HEK293 (cell line): ENCODE data around the gene MEGF6.
"Not testable (repeated sequence)": the region's sequence is repeated elsewhere in the genome, so short reads cannot be mapped to it uniquely, and the experiment has no call there.

Experiments used
- BCL11B ChIP-seq: fragments of 450-650 bp; formaldehyde crosslinking; IDR thresholded peaks from 2 replicates; pipeline ENCODE4 v1.5.1; 2016; ENCODE audit warnings: low read depth, missing biosample characterization, missing genetic modification characterization
- KLF1 ChIP-seq: fragments of 450-650 bp; formaldehyde crosslinking; IDR thresholded peaks from 2 replicates; pipeline ENCODE4 v1.5.1; 2016; ENCODE audit warnings: missing biosample characterization, missing genetic modification characterization
- PRDM1 ChIP-seq: fragments of 450-650 bp; formaldehyde crosslinking; IDR thresholded peaks from 2 replicates; pipeline ENCODE4; 2016; ENCODE audit warnings: missing biosample characterization, missing genetic modification characterization
- YY1 ChIP-seq: fragments of 450-650 bp; formaldehyde crosslinking; IDR thresholded peaks from 2 replicates; pipeline ENCODE4 v1.5.1; 2018; ENCODE audit warnings: missing biosample characterization, missing genetic modification characterization
- ZBTB48 ChIP-seq: fragments of 450-650 bp; formaldehyde crosslinking; IDR thresholded peaks from 2 replicates; pipeline ENCODE4 v1.5.1; 2016; ENCODE audit warnings: missing biosample characterization, missing genetic modification characterization
- ZNF10 ChIP-seq: fragments of 450-650 bp; formaldehyde crosslinking; IDR thresholded peaks from 2 replicates; pipeline ENCODE4 v1.5.1; 2017; ENCODE audit warnings: missing biosample characterization, missing genetic modification characterization
- ZNF157 ChIP-seq: fragments of 450-650 bp; formaldehyde crosslinking; IDR thresholded peaks from 2 replicates; pipeline ENCODE4 v1.5.1; 2016; ENCODE audit warnings: missing biosample characterization, missing genetic modification characterization
- ZNF433 ChIP-seq: fragments of 450-650 bp; formaldehyde crosslinking; IDR thresholded peaks from 2 replicates; pipeline ENCODE4 v1.5.1; 2016; ENCODE audit warnings: missing biosample characterization, missing genetic modification characterization, low read depth
- ZNF549 ChIP-seq: fragments of 450-650 bp; IDR thresholded peaks from 2 replicates; pipeline ENCODE4 v1.5.1; 2018; ENCODE audit warnings: missing biosample characterization, missing genetic modification characterization, mild to moderate bottlenecking, inconsistent platforms, moderate library complexity
- ZNF561 ChIP-seq: fragments of 450-650 bp; IDR thresholded peaks from 2 replicates; pipeline ENCODE4 v1.5.1; 2018; ENCODE audit warnings: missing biosample characterization, missing genetic modification characterization, borderline replicate concordance
- TF ChIP-seq, protein P1 (sequence below): fragments of 450-650 bp; formaldehyde crosslinking; IDR thresholded peaks from 2 replicates; pipeline ENCODE4 v1.5.1; 2016; ENCODE audit warnings: missing biosample characterization, missing genetic modification characterization
- TF ChIP-seq, protein P2 (sequence below): fragments of 450-650 bp; IDR thresholded peaks from 2 replicates; pipeline ENCODE4 v1.5.1; 2018; ENCODE audit warnings: missing biosample characterization, mild to moderate bottlenecking, missing genetic modification characterization
- TF ChIP-seq, protein P3 (sequence below): IDR thresholded peaks from 2 replicates; pipeline ENCODE4 v1.6.1; 2011; ENCODE audit warnings: mild to moderate bottlenecking, low read depth, low read length, borderline replicate concordance
- TF ChIP-seq, protein P4 (sequence below): fragments of 450-650 bp; formaldehyde crosslinking; IDR thresholded peaks from 2 replicates; pipeline ENCODE4 v1.5.1; 2016; ENCODE audit warnings: missing biosample characterization, missing genetic modification characterization

DNA sequence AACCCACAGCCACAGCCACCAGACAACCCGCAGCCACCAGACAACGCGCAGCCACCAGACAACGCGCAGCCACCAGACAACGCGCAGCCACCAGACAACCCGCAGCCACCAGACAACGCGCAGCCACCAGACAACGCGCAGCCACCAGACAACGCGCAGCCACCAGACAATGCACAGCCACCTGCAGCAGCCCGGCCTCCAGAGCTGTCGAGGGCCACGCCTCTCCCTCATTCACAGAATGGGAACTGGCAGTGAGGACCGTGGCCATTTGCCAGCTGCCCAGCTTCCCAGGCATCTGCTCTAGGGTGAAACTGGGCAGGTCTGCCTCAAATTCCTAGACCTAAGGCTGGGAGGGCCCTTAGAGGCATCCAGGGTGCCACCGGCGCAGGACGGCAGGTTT is 27.6 kb downstream of the MEGF6 start:
- not testable (repeated sequence) for TF ChIP-seq BCL11B (tag by site-specific recombination); KLF1 (tag by site-specific recombination); YY1 (tag by site-specific recombination); ZNF433 (tag by site-specific recombination); ZBTB48; ZNF549 (tag by site-specific recombination); PRDM1 (tag by site-specific recombination); ZNF561 (tag by site-specific recombination); ZNF10 (tag by site-specific recombination); ZNF157 (tag by site-specific recombination)
- TF ChIP-seq, protein P1, sequence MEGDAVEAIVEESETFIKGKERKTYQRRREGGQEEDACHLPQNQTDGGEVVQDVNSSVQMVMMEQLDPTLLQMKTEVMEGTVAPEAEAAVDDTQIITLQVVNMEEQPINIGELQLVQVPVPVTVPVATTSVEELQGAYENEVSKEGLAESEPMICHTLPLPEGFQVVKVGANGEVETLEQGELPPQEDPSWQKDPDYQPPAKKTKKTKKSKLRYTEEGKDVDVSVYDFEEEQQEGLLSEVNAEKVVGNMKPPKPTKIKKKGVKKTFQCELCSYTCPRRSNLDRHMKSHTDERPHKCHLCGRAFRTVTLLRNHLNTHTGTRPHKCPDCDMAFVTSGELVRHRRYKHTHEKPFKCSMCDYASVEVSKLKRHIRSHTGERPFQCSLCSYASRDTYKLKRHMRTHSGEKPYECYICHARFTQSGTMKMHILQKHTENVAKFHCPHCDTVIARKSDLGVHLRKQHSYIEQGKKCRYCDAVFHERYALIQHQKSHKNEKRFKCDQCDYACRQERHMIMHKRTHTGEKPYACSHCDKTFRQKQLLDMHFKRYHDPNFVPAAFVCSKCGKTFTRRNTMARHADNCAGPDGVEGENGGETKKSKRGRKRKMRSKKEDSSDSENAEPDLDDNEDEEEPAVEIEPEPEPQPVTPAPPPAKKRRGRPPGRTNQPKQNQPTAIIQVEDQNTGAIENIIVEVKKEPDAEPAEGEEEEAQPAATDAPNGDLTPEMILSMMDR: not testable (repeated sequence)
- TF ChIP-seq, protein P2, sequence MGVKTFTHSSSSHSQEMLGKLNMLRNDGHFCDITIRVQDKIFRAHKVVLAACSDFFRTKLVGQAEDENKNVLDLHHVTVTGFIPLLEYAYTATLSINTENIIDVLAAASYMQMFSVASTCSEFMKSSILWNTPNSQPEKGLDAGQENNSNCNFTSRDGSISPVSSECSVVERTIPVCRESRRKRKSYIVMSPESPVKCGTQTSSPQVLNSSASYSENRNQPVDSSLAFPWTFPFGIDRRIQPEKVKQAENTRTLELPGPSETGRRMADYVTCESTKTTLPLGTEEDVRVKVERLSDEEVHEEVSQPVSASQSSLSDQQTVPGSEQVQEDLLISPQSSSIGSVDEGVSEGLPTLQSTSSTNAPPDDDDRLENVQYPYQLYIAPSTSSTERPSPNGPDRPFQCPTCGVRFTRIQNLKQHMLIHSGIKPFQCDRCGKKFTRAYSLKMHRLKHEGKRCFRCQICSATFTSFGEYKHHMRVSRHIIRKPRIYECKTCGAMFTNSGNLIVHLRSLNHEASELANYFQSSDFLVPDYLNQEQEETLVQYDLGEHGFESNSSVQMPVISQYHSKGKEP (tag by site-specific recombination): not testable (repeated sequence)
- TF ChIP-seq, protein P3, sequence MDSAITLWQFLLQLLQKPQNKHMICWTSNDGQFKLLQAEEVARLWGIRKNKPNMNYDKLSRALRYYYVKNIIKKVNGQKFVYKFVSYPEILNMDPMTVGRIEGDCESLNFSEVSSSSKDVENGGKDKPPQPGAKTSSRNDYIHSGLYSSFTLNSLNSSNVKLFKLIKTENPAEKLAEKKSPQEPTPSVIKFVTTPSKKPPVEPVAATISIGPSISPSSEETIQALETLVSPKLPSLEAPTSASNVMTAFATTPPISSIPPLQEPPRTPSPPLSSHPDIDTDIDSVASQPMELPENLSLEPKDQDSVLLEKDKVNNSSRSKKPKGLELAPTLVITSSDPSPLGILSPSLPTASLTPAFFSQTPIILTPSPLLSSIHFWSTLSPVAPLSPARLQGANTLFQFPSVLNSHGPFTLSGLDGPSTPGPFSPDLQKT: not testable (repeated sequence)
- TF ChIP-seq, protein P4, sequence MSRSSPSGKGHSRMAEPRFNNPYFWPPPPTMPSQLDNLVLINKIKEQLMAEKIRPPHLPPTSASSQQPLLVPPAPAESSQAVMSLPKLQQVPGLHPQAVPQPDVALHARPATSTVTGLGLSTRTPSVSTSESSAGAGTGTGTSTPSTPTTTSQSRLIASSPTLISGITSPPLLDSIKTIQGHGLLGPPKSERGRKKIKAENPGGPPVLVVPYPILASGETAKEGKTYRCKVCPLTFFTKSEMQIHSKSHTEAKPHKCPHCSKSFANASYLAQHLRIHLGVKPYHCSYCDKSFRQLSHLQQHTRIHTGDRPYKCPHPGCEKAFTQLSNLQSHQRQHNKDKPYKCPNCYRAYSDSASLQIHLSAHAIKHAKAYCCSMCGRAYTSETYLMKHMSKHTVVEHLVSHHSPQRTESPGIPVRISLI (tag by site-specific recombination): not testable (repeated sequence)
